ENCODE results near the gene CREG1.

DNA sequence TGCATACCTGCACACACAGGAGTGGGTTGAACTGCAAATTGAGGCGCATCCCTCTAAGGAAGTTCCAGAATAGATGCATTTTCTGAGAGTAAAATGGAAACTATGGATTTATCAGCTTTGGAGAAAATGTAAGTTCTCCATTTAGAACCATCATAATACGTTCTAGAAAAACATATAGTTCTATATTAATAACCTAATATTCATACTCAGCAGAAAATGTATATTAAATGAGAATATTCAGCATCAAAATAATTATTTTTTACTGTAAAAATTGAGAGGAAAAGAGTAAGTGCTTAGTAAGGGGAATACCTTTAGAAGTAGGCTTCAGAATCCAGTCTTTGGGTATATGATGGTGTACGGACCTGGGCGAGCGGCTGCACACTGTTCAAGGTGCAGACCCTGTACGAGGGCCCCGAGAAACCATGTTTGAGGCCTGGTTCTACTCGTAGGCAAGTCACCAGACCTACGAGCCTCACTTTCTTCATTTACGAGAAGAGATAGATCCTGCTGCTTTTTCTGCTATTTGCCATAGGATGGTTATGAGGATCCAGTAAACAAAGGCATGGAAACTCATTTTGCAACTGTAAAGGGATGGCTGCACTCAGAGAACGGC is 42.1 kb downstream of the CREG1 start:
- TF ChIP-seq POLR2AphosphoS5 (IDR thresholded peaks at IDR 0.05; ENCODE audit: low read depth, low read length) (no peak), TAF1 (IDR thresholded peaks at IDR 0.05; ENCODE audit: borderline replicate concordance, low read depth, low read length) (no peak)

Data from GM12892 (cell line).